Spleen (tissue), 11 donors: ENCODE results near the gene KIF16B. TPM values are rescaled to one million over a fixed set of nuclear protein-coding genes. Genes with fewer than 3 reads are reported as not detected.

Experiments used
- DNase-seq: peaks from one replicate; pipeline ENCODE4 v3.0.0-alpha.2; 2020
- H3K27ac ChIP-seq, 8 donors: fragments of 200-600 bp; sonication (generic) in 7 of 8; 1 replicate in 4 of 8; 2 replicates in 4 of 8; pipeline versions ENCODE4 v1.5.0 to v1.8.0; 2016 to 2021; ENCODE audit warnings: inconsistent platforms in 4 of 8, mild to moderate bottlenecking in 4 of 8, moderate library complexity in 1 of 8
- H3K27me3 ChIP-seq, 7 donors: fragments of 200-600 bp; sonication (generic) in 6 of 7; replicated peaks in 1 of 7; 1 replicate in 4 of 7; 2 replicates in 3 of 7; pipeline versions ENCODE4 v1.5.0 to v1.8.0; 2016 to 2021; ENCODE audit warnings: inconsistent platforms in 3 of 7, mild to moderate bottlenecking in 1 of 7
- H3K36me3 ChIP-seq, 6 donors: fragments of 200-600 bp; sonication (generic) in 5 of 6; 1 replicate in 4 of 6; 2 replicates in 2 of 6; pipeline versions ENCODE4 v1.5.0 to v1.8.0; 2016 to 2021; ENCODE audit warnings: inconsistent platforms in 2 of 6
- H3K4me1 ChIP-seq, 6 donors: fragments of 200-600 bp; sonication (generic) in 5 of 6; 1 replicate in 3 of 6; 2 replicates in 3 of 6; pipeline versions ENCODE4 v1.5.0 to v1.8.0; 2016 to 2021; ENCODE audit warnings: inconsistent platforms in 3 of 6
- H3K4me3 ChIP-seq, 8 donors: fragments of 200-600 bp; sonication (generic) in 7 of 8; 1 replicate in 4 of 8; 2 replicates in 4 of 8; pipeline versions ENCODE4 v1.5.0 to v1.8.0; 2016 to 2021; ENCODE audit warnings: inconsistent platforms in 4 of 8, mild to moderate bottlenecking in 4 of 8, moderate library complexity in 2 of 8
- H3K9me3 ChIP-seq, 8 donors: fragments of 200-600 bp; sonication (generic) in 7 of 8; 1 replicate in 4 of 8; 2 replicates in 4 of 8; pipeline versions ENCODE4 v1.5.0 to v1.8.0; 2016 to 2021; ENCODE audit warnings: inconsistent platforms in 4 of 8
- POLR2A ChIP-seq, 3 donors: fragments of 450-650 bp; IDR thresholded peaks; one replicate each; pipeline ENCODE4 v1.5.1; 2017; ENCODE audit warnings: antibody characterized with exemption in 3 of 3, mild to moderate bottlenecking in 1 of 3
- POLR2AphosphoS5 ChIP-seq, 3 donors: sonication (generic); formaldehyde crosslinking; IDR thresholded peaks; one replicate each; pipeline ENCODE4 v1.5.1; 2017; ENCODE audit warnings: antibody characterized with exemption in 3 of 3
- WGBS, 5 donors: extraction: QIAGEN DNeasy Blood & Tissue Kit in 3 of 5; methylation state at CpG; one replicate each; pipeline versions ENCODE4 v1.1.5 to v1.1.7; 2013 to 2018; 5-methylcytosine and 5-hydroxymethylcytosine counted together
- intact Hi-C: fragments of 100-400 bp; cut with DNase I; formaldehyde crosslinking; loops from one replicate; pipeline ENCODE4 v1.15.0; 2023; ENCODE audit warnings: low total_unique reads
- polyA plus RNA-seq, 3 donors: library from polyadenylated mRNA; stranded (reverse); fragments of 200-250 nt; gene quantifications; one replicate each; pipeline ENCODE4 v1.2.1, GENCODE V29; 2013
- total RNA-seq, 7 donors: library from RNA; depleted of rRNA in 3 of 7; stranded (reverse); fragments of >200 nt in 3 of 7; fragmentation: NEBNext Ultra II Directional in 4 of 7; extraction: Animal tissue kit (Norgen Biotek cat#: 25700) in 4 of 7; gene quantifications; one replicate each; pipeline versions ENCODE4 v1.1.0 to v1.2.1, GENCODE V29; 2016 to 2021
- TF ChIP-seq, protein P1 (sequence below), 11 experiments: fragments of 200-600 bp in 7 of 11; fragments of 450-650 bp in 4 of 11; sonication (generic) in 4 of 11; IDR thresholded peaks in 8 of 11; conservative IDR thresholded peaks in 3 of 11; 1 replicate in 7 of 11; 2 replicates in 4 of 11; pipeline versions ENCODE4 v1.4.0 to v1.8.0; 2016 to 2021; ENCODE audit warnings: antibody characterized with exemption in 11 of 11, inconsistent platforms in 4 of 11, mild to moderate bottlenecking in 1 of 11
- donor health status: healthy with polysubstance abuse.
- donor health status: DM: no; HTN: no; CAD: no; lungs with moderate emphysema.
- donor health status: DM: no; HTN: no; CAD: no.
- donor health status: Bipolar disorder and iron deficiency.
- donor health status: healthy.
- donor health status: DM: no; HTN: no; CAD: no.
- donor health status: DM: yes; HTN: yes; CAD: no.

The KIF16B gene
- total and polyA plus RNA-seq, 10 donors = 3.0 to 30.1 (median 21.2) TPM

DNA sequence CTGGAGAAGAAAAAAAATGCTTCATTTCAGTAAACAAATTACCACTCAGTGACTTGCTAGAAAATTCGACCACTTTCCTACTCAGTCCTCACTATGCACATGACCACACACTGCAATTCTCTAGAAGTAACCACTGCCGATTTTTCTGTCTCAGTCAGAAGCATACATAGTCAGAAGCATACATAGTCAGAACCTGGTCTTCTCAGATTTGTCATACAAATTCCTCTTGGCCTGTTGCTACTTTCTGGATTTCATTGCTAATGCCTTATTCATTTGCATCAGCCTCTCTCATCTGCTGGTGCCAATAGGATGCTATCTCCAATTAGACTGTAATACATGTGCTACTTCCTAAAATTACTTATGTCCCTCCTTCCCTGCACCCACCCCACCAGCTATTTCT lies 10.2 kb upstream of the KIF16B start:
- no peak for TF ChIP-seq POLR2A (IDR thresholded peaks at IDR 0.05)
- TF ChIP-seq POLR2AphosphoS5 (IDR thresholded peaks at IDR 0.05) = no peak
- TF ChIP-seq, protein P1, sequence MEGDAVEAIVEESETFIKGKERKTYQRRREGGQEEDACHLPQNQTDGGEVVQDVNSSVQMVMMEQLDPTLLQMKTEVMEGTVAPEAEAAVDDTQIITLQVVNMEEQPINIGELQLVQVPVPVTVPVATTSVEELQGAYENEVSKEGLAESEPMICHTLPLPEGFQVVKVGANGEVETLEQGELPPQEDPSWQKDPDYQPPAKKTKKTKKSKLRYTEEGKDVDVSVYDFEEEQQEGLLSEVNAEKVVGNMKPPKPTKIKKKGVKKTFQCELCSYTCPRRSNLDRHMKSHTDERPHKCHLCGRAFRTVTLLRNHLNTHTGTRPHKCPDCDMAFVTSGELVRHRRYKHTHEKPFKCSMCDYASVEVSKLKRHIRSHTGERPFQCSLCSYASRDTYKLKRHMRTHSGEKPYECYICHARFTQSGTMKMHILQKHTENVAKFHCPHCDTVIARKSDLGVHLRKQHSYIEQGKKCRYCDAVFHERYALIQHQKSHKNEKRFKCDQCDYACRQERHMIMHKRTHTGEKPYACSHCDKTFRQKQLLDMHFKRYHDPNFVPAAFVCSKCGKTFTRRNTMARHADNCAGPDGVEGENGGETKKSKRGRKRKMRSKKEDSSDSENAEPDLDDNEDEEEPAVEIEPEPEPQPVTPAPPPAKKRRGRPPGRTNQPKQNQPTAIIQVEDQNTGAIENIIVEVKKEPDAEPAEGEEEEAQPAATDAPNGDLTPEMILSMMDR (IDR thresholded peaks at IDR 0.05 in 8 of 11, conservative IDR thresholded peaks at IDR 0.05 in 3 of 11) = no peak
- intact Hi-C loops = no loop called here
- Histone ChIP-seq H3K9me3 (no peaks in the 10 kb centered on the region), H3K27ac (no peak overlapping the region), H3K4me1 (no peaks in the 10 kb centered on the region), H3K27me3 (peaks cover 0 to 21% (median 0%) of the 10 kb centered on the region in 7 donors), H3K36me3 (no peaks in the 10 kb centered on the region), H3K4me3 (no peak overlapping the region)
- 73 to 85% (median 79%) methylated on average over 2 of the region's 2 CpGs for WGBS, 5 donors
- DNase-seq = no peak

DNA sequence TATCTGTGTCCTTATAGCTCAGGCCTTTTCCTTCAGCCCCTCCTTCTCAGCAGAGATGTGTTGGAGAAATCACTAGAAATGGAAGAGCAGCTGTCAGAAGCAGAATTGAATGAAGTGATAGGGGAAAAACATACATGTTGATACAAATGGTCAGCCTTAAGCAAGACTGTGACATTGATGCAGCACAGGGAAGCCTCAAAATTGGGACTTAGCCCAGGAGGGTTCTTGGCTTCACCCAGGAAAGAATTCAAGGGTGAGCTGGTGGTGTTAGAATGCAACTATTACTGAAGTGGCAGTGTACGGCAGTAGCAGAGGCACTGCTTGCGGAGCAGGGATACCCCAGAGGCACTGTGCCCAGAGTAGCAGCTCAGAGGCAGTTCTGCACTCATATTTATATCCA lies 8.0 kb upstream of the KIF16B start:
- TF ChIP-seq, protein P1 (IDR thresholded peaks at IDR 0.05 in 8 of 11, conservative IDR thresholded peaks at IDR 0.05 in 3 of 11) = no peak
- TF ChIP-seq POLR2AphosphoS5 (IDR thresholded peaks at IDR 0.05) = no peak
- TF ChIP-seq POLR2A (IDR thresholded peaks at IDR 0.05) = no peak
- no peaks in the 10 kb centered on the region for H3K36me3 ChIP-seq
- H3K27me3 ChIP-seq = peaks cover 0 to 5% (median 0%) of the 10 kb centered on the region in 7 donors
- no peak overlapping the region for H3K4me3 ChIP-seq
- H3K4me1 ChIP-seq = no peaks in the 10 kb centered on the region
- intact Hi-C loops = no loop called here
- H3K27ac ChIP-seq = no peak overlapping the region
- DNase-seq = no peak
- 91 to 97% (median 94%) methylated on average over 2 of the region's 2 CpGs for WGBS, 5 donors
- no peaks in the 10 kb centered on the region for H3K9me3 ChIP-seq

DNA sequence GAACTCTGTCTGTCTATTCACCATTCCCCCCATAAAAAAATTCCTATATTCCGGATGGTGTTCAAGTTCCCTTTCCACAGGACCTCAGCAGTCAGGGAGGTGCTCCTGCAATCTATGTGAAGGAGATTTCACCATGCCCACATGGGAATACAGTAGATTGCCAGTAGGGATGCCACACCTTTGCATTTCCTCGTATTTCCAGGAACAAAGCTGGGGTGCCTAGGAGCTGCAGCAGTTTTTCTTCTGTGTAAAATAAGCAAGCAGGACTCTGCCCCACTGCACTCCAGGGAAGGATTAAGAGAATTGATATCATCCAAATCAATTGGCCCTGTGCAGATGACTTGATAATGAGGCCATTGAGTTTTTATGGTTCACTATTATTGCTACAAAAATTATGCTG lies 7.4 kb upstream of the KIF16B start:
- H3K27me3 ChIP-seq = no peaks in the 10 kb centered on the region
- 85 to 92% (median 89%) methylated on average over 2 of the region's 2 CpGs for WGBS, 5 donors
- no peak overlapping the region for H3K4me3 ChIP-seq
- intact Hi-C loops = no loop called here
- no peak overlapping the region for H3K27ac ChIP-seq
- TF ChIP-seq POLR2AphosphoS5 (IDR thresholded peaks at IDR 0.05) = no peak
- TF ChIP-seq POLR2A (IDR thresholded peaks at IDR 0.05) = no peak
- TF ChIP-seq, protein P1 (IDR thresholded peaks at IDR 0.05 in 8 of 11, conservative IDR thresholded peaks at IDR 0.05 in 3 of 11) = no peak
- no peaks in the 10 kb centered on the region for H3K9me3 ChIP-seq
- no peak for DNase-seq
- H3K4me1 ChIP-seq = peaks cover 2 to 5% (median 3%) of the 10 kb centered on the region in 6 donors
- no peaks in the 10 kb centered on the region for H3K36me3 ChIP-seq

- H3K36me3 ChIP-seq = no peaks in the 10 kb centered on the region
- H3K27me3 ChIP-seq = no peaks in the 10 kb centered on the region
- intact Hi-C loops = no loop called here
- H3K9me3 ChIP-seq = no peaks in the 10 kb centered on the region
- 60 to 77% (median 73%) methylated on average over 3 of the region's 3 CpGs for WGBS, 5 donors
- TF ChIP-seq, protein P1 (IDR thresholded peaks at IDR 0.05 in 8 of 11, conservative IDR thresholded peaks at IDR 0.05 in 3 of 11) = no peak
- no peak for TF ChIP-seq POLR2A (IDR thresholded peaks at IDR 0.05)
- H3K4me3 ChIP-seq = no peak overlapping the region
- H3K4me1 ChIP-seq = peaks cover 6 to 10% (median 8%) of the 10 kb centered on the region in 6 donors
- no peak overlapping the region for H3K27ac ChIP-seq
- DNase-seq = no peak
Observed at GRCh38 chr20:16580147-16580546, 6.9 kb upstream of the KIF16B start.
